HG03460 (cell line): ENCODE results near the gene H2BK1.

Experiments used
- ATAC-seq: cut with Tn5 transposase; IDR thresholded peaks from one replicate; pipeline ENCODE4 v1.9.1; 2021; ENCODE audit not compliant: unreplicated experiment

Gene H2BK1

DNA sequence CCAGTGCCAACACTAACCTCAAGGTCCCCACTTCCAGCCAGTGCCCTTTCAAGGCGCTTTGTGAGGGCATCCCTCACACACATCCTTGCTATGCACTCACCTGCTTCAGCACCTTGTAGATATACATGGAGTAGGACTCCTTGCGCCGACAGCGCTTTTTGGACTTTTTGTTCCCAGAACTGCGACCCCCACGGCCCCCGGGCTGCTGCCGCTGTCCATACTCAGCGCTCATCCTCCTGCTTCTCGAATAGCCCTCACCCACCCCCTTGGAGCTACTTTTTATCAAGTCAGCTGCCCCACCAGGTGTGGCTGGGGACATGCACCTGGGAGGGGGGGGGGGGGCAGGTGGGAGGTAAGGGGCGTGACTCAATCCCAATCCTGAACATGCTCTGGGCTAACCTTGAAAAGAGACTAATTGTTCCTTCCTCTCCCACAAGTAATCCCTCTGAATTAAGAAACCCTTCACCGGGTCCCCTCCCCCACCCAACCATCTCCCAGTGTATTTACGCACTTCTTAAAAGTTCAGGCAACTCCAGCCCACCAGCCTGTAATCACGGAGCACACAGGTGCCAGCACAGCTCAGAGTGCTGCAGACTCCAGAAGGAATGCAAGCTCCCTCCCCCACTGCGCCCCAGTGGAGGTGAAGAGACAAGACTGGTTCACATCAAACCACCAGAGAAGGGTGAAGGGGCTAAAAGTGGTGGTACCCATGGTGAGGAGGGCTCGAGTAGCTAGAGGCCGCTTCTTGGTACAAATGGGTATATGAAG, at the start of gene H2BK1:
H2BK1 (minus strand) TSS at position 402 of the 768 bp plus-strand sequence; CDS start at position 232, 170 bp downstream.
- no peak for ATAC-seq

DNA sequence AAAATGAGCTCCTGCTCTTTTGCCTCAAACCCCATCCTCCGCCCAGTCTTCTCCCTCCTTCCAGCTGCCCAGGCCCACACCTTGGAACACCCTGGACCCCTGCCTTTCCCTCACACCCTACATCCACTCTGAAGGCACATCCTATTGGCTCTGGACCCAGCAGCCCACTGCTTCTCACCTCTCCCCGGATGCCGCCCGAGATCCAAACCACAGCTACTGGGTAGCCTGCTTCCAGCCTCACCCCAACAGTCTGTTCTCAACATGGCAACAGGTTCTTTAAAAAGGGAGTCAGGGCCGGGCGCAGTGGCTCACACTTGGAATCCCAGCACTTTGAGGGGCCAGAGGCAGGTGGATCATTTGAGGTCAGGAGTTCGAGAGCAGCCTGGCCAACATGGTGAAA, 47.7 kb upstream of the H2BK1 start:
- no peak for ATAC-seq

DNA sequence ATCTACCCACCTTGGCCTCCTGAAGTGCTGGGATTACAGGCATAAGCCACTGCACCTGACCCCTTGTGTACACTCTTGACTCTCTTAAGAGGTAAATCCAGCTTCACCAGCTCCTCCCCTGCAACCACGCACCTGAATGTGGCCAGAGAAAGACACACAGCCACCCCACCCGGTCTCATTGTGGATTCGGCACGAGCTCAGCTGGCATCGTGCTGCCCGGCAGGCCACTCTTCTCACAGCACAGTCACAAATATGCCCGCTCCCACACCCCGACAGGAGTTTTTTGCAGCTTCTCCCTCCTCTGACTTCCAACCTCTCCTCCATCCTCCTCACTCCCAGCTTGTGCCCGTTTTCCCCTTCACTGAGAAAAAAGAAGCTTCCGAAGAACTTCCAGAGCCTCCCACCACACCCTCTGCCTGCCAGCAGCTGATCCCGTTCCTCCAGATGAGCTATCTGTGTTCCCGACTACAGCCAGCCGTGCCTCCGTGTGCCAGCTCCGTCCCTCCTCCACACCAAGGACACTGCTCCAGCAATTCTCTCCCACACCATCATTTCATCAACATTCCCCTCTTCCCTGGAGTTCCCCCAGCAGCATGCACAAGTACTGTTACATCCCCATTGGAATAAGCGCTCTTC, 46.2 kb upstream of the H2BK1 start:
- ATAC-seq, result no peak

DNA sequence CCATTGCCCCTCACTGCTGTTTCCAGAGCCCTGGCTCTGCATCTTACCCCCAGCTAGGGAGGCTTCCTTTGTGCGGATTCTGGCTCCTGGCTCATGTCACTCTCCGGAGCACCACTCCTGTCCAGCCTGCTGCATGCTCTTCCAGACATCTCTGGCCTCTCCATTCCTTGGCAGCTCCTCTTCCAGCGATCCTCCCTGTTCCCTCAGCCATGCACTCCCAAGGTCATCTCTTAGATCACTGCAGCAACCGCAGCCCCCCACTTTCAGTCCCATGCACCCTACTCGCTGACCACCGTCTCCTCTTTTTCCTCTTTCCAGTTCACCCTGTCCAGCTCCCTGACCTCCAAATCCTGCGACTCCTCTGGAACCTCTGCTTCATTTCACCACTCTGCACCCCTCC, 45.1 kb upstream of the H2BK1 start:
- ATAC-seq, result no peak

DNA sequence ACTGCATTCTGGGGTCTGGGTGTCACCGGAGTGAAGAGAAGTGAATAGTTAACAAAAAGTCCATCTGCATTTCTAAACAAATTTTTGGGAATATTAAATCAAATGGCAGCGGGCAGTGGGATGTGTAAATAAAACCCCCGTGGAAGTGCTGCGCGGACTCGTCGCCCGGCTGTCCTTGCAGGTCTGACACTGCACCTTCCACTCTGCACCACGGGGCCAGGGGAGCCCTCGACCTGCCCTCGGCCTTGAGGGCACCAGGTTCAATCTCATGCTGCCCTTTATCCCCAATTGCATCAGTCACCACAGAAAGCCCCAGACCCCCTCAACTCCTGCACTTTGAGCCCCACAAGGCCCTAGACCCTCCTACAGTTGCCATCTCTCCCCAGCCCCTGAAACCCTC, 44.6 kb upstream of the H2BK1 start:
- no peak for ATAC-seq

DNA sequence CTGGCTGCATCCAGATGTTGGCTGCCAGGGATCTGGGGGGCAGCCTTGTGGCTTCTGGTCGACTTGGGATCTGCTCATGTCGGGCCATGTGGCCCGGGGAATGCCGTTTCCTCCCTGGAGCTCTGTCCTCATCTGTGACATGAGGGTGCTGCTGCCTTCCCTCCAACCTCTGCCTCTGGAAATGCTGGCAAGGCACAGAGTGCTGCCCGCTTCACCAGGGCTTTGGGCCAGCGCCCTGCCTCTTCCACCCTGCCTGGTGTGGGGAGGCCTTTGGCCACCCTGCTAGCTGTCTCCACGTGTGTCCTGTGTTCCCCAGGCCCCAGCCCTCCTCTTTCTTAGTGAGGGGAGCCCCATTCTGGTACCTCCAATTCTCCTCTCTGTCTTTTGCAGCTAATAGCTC, 44.0 kb upstream of the H2BK1 start:
- ATAC-seq, result no peak

DNA sequence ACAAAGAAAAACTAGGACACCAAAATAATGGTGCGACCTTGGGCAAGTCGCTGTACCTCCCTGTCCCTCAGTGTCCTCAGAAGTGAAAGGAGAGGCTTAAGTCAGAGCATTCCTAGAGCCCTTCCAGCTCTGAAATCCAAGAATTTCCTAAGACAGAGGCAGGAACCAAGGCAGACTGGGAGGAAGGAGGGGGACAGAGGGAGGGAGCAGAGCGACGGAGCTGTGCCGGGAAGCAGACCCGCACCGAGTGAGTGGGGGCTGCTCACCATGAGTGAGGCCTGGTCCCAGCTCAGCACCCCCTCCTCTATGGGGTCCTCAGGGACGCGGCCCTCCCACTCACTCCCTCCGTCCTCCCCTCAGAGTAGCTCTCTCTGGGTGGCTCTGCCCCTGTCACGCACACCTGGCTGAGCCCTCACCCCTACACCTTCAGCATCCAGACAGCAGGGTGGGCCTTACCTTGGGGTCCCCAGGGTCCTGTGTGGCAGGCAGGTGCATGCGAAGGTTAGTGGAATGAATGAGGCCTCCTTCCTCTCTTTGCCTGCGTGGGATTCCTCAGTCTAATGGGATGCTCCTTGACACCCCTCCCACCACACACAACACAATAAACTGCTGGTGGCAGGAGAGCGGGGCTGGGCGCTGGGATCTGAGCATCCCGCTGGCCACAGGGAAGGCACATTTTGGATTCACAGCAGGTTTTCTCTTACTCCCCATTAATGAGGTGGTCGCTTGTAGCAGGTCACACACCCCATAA, 42.8 kb upstream of the H2BK1 start:
- ATAC-seq, result no peak

DNA sequence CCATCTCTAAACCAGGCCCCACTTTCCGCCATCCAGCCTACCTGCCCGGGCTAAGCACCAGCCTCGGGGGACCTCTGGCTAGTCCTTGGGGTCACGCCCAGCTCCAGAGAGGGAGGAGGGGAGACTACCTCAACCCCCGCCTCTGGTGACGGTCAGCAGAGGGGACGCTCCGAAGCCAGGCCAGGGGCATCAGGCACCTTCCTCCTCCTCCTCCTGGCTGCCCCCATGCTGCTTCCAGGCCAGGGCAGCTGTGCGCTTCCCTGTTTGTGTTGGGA, 42.2 kb upstream of the H2BK1 start:
- ATAC-seq, result no peak

DNA sequence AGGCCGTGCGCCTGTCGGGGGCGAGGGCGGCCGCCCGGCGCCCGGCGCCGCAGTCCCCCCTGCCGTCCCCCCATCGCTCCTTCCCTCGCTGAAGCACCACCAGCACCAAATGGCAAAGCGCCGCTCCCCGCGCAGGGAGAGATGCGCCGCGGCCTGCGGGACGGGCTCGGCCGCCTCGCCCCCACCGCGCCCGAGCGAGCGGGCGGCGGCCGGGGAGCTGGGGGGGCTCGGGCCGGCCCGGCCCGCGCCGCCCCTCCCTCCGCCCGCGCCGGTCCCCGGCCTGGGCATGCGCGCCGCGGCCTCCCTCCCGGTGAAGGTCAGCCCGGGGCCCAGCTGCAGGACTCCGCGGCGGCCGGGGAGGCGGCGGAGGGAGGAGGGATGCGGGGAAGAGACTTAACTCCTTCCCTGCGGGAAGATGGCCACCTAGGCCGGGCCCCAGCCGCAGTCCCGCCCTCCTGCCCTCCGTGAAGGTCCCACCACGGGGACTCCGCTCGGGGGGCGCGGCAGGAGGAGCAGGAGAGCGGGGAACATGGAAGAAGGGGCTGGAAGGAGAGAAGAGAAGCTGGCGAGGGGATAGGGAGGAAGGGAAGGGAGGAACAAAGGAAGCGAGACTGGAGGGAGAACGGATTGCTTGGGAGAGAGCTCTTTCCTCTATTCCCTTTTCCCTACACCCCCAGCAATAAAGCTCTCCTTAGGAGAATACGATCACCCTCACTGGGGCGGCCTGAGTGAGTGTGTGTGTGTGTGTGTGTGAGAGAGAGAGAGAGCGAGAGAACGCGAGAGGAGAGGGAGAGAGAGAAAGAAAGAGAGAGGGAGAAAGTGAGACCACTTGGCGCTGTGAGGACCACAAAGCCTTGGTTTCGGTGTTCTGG, 41.6 kb upstream of the H2BK1 start:
- ATAC-seq, result no peak

DNA sequence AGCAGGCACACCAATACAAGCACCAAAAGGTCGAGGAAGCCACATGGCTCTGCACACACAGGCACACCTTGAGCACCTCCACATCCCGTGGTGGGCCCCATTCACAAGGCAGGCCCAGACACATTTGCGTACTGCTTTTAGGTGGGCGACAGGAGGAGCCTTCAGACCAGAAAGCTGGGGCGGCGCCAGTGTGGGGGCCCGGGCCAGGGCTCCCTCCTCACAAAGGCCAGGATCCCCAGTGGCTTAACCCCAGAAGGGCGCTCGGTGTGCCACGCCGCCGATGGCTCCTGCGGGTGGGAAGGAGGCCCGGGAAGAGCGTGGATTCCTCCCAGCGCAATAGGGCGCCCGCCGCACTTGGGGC, 41.0 kb upstream of the H2BK1 start:
- ATAC-seq, result no peak

DNA sequence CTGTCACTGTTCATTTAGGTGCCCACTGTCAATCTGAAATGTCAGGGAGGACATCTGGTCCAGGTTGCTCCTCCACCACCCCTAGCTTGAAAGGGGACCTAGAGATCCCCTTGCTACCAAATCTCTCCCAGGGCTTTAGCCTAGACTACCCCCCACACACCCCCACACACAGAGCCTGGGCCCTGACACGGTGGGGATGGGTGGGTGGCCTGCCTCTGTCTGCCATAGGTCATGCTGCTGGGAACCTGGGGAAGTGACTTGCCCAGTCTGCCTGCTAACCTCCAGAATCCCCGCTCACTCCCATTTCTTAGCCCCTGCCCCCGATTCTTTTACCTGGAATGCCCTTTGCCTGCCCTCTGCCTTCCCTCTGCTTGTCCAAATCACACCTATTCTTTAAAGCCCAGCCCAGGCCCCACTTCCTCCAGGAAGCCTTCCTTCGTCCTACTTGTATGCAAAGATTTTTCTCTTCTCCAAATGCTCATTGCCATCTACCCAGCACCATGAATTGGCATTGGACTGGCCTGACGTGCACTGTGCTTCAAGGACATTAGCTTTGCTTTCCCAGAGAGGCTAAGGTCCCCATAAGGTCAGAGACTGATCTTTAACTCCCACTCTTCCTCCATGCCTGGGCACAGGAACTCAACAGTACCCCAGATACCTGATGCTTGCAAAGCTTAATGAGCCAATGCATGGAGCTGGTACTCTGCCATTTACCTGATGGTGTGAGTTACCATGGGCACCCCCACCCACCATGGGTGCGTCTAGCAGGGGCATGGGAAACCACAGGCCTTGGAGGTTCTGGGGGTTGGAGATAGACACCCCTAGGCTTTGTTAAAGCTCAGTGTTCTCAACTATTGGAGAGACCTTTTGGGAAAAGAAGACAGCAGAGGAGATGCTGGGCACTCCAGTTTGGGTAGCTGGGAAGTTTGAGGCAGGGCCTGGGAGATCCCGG, 40.2 kb upstream of the H2BK1 start:
- ATAC-seq, result no peak

DNA sequence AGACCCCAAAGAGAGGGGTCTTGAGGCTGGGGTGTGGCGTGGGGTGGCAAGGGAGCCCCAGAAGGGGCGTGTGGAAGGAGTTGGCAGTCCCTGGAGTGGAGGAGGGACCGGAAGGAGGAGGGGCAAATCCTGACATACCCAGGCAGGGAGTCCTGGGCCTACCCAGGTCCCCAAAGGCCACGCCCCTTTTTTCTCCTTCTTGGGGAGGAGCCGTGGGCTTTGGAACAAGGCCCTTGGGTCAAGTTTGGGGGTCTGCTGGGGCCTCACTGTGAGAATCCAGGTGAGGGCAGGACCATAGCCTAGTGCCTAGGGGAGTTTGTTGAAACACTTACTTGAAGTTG, 39.4 kb upstream of the H2BK1 start:
- no peak for ATAC-seq

DNA sequence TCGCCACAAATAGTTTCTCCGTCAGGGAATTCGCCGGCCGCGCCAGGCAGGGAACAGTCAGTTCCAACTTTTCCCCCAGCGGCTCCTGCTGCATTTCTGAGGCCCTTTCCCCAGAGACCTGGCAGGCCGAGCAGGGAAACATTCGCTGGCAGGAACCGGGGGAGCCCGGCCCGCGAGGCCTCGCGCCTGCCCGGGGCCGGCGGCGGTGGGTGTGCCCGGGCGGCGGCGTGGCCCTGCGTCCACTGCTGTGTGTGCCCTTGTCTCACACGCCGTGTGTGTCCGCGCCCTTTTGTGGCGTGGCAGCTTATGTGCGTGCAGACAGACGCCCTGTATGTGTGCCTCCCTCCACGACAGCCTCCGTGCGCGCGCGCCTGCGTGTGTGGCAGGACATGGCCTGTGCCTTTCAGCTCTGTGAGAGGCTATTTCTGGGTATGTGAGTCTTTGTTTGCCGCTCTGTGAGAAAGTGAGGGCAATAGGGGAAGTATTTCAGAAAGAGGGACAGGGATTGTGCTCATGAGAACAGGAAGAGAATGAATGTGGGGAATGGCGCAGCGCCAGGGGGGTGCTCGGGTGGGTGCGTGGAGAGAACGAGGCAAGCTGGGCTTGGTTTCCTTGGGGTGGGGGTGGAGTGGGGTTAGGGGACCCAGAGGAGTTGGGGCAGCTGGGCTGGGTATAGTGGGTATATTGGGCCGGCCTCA, 38.9 kb upstream of the H2BK1 start:
- ATAC-seq, result no peak

DNA sequence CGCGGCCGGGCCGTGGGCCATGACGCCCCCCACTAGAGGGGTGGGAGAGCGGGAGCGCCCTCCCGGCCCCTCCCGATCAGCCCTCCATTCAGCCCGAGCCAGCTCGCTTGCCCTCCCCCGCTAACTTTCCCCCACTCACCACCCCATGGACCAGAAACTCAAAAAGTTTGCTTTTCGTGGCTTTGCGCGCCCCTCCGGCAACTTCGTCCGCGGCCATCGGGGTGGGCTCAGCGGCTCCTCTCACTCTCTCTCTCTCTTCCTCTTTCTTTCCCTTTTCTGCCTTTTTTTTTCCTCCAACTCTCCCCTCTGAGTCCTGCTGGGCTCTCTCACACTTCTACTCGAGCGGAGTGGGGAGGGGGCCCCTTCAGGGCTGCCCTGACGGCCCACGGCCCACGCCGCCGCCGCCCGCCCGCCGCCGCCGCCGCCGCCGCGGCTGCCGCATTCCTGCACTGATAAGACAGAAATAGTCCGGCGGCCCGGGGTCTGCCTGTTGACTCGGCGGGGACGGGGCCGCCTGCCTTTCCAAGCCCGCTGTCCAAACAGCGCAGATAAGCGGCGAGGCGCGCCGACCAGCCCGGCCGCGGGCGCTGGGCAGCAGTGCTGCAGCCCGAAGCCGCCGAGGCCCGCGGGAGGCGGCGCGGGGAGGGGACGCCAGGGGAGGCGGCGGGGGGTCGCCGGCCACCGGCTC, 38.2 kb upstream of the H2BK1 start, which contains the start of gene SMARCD3:
SMARCD3 (minus strand) TSS at position 349 of the 688 bp plus-strand sequence; CDS start at position 217, 132 bp downstream.
- ATAC-seq, result no peak

DNA sequence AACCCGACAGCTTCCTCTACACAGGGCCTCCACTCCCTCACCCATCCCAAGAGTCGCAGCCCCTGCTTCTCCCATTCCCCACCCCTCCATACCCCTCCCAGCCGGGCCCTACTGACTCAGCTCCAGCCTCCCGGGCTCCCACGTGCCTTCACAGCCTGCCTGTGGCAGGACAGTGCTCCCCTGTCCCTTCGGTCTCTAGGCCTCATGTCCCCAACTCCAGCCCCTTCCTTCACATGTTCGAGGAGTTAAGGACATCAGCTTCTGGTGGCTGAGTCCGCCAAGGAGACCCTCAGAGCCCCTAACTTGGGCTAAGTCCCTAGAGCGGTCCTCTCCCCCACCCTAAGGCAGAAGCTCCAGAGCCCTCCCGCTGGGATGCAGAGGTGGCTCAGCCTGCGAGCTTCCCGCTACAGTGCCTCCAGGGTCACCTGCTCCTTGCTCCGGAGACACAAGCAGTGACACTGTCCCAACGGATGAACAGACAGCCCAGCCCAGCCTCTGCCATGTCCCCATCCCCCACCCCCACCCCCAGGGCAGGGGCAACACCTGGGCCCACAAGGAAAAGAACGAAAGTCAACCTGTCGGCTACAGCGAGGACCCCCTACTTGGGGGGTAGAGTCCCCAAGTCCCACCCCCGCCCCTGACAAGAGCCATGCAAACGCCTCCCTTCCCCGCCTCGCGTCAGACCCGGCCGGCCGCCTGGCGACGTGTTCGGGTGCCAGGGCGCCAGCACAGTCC, 37.5 kb upstream of the H2BK1 start:
- no peak for ATAC-seq

DNA sequence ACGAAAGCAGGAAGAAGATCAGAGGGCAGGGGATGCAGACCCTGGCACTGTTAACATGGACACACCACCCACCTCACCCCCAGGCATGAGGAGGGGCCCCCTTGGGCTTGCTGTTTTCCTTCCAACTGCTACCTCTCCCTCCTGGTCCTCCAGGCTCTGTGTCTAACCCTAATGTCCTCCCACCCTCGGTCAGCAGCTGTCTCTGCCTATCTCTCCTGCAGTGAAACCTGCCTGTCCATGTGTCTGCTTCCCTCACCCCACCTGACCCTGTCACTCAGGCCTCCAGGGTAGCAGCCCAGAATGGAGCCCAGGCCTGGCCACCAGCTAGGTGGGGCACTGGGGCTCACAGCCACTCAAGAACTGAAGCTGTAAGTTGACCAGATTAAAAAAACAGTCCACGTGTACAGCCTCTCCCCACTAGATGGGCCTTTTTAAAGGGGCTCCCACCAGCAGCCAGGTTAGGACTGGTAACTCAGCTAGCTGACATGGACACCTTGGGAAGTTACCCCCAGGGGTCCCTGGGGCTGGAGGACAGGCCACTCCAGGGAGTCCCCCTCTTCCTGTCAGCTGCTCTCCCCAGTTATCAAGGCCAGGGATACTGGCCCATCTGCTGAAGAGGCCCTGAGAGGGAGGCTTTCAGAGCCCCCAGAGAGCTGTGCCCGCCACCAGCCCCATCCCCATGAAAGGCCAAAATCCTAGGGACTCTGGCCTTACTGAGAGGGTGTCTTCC, 36.7 kb upstream of the H2BK1 start:
- no peak for ATAC-seq

DNA sequence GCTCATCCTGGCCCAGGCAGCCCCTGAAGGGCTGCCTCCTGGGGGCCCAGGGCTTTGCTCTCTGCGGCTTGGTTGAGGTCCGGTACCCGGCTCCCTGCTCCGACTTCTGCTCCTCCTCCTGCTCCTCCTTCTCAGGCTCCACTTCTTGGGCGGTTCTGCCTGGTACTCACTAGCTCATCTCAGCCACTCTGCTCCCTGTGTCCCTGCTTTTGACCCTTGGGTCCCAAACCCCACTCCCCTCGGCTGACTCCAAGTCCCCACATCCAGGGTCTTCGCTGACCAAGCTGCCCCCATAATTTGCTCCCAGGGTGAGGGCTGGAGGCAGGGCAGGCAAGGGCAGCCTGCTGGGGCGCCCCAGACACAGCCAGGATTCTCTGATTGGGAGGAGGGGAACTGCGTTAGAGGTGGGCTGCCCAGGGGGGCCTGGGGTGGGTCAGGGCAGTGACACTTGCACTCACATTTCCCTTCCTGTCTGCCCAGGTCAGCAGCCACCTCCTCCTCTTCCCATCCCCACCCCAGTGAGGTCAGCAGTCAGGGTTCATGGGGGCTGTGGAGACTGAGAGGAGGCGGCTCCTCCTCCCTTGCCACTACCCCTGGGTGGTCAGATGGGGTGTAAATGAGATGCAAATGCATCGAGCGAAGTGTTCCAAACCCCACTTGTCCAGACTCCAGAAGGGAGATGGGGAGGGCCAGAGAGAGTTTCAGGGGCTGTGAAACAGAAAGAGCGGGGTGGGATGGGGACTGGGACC, 36.0 kb upstream of the H2BK1 start:
- no peak for ATAC-seq
